COLO668 (cell line): ENCODE data around the gene DENND10.
"Not testable (repeated sequence)": the region's sequence is repeated elsewhere in the genome, so short reads cannot be mapped to it uniquely, and the experiment has no call there.

Source experiments
- DNase-seq: peaks from one replicate; lab custom pipeline; 2025; ENCODE audit not compliant: unreplicated experiment; lab: John Stamatoyannopoulos, UW

The DENND10 gene

DNA sequence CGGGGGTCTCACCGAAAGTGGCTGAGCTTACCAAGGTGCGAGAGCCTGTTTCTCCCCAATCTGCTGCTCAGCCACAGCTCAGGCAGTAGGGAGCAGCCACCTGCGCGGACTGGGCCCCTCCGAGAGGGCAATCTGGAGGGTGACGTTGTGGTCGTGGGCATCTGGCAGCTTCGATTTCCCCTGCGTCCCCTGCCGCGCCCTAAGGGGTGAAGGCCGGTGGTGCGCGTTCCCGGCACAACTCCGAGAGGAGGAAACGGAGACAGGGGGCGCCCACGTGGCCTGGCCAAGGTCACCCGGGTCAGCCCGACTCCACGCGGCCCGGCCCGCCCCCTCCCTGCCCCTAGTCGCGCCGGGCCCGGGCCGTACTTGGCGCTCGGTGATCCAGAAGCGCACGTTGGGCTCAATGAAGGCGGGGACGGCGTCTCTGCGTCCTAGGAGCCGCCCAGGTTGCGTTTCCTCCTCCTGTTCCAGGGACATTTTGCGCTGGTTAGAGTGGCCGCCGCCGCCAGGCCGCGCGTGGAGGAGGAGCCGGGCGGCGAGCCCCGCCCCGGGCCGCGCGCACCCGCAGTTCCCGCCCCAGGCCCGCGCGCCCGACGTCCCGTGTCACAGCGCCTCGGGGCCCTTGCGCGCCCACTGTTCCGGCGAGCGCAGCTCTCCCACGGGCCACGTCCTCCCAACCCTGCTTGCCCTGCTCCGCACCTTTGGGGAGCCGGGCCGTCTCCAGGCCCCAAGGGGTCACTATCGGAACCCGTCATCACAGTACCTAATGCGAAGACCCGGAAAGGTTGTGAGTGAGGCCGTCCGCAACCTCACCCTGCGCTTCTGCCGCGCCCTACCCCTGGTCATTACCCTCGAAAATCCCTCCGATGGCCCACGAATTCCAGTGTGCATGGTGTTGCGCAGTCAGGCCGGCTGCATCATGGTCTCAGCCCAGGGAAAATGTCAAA is 61.5 kb downstream of the DENND10 start, which contains the start of gene SFXN4:
Gene SFXN4 (minus strand): TSS at position 544 of the 947 bp plus-strand sequence. CDS start 67 bp downstream, at position 477.
- DNase-seq, result peak; percentile 85

GRCh38 chr10:119166118-119166500 is 62.2 kb downstream of the DENND10 start:
- no peak for DNase-seq

DNA sequence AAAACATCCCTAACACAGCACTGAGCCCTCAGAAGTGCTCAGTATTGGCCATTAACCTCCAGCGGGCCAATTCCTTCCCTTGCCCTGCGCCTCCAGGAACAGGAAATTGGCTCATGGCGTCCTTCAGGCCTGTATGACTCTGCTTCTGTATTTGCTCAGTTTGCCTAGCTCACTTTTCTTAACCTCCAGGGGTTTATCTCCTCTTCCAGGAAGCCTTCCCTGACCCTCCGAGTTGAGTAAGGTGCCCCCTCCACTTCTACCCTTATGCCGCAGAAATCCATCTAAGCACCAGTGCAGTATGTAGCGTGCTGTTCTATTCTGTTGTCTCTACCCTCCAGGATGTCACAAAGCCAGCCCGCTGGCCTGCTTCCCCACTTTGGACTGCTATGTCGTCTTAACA is 62.7 kb downstream of the DENND10 start:
- no peak for DNase-seq

- no peak for DNase-seq
Observed at GRCh38 chr10:119167041-119167440, 63.1 kb downstream of the DENND10 start.

DNA sequence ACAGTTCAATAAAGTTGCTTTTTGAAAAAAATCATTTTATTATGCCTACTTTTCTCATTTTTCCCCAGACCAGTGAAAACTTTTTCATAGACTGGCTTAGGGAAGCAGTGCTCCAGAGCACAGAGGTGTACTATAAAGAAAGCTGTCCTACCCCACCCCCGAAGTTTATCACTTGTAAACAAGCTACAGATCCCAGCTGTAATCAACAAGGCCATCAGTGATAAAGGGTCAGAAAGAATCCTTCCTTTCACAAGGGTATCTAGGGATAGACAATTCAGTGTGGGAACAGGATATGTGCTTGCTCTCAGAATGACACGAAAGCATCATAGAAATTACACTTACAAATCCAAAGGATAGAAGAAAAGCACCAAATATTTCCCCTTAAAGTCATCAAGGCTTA is 70.2 kb downstream of the DENND10 start:
- no peak for DNase-seq

DNA sequence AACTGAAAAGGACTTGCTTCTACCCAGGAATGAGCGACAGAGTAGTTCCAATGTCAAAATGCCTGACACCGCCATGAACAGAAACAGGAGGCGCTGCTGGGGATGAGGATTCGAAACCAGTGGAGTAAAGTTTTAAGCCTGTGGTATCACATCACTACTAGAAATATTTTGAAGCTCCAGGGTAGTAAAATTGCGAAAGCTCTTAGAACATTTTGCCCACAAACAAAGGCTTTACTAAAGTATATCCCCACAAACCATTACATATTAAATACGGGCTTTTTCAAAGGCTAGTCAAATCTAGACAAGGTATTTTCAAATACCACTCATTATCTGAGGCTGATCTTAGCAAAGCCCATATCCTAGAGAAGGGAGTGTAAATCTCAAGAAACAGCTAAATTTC is 72.3 kb downstream of the DENND10 start:
- no peak for DNase-seq

GRCh38 chr10:119177708-119178371 is 73.9 kb downstream of the DENND10 start:
- DNase-seq, result no peak

GRCh38 chr10:119178372-119179119 is 74.6 kb downstream of the DENND10 start, which contains the start of gene PRDX3:
Gene PRDX3, minus strand, starts transcription at chr10:119178812. Its CDS starts 22 bp downstream, at chr10:119178790.
- peak; percentile 90 for DNase-seq

DNA sequence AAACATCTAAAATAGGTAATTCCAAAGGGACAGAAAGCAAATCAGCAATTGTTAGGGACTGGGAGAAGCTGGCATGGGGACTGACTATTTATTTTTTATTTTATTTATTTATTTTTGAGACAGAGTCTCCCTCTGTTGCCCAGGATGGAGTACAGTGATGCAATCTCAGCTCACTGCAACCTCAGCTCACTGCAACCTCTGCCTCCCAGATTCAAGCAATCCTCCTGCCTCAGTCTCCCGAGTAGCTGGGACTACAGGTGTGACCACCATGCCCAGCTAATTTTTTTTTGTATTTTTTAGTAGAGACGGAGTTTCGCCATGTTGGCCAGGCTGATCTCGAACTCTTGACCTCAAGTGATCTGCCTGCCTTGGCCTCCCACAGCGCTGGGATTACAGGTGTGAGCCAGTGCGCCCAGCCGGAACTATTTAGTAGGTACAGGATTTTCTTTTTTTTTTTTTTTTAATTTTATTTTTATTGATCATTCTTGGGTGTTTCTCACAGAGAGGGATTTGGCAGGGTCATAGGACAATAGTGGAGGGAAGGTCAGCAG is 77.0 kb downstream of the DENND10 start:
- DNase-seq, result not testable (repeated sequence)

- no peak for DNase-seq
Observed at GRCh38 chr10:119183664-119184412, 79.9 kb downstream of the DENND10 start.
